HEK293 (cell line): Measurements from ENCODE around the gene ESCO1.

Source experiments
- ATF2 ChIP-seq: fragments of 450-650 bp; formaldehyde crosslinking; IDR thresholded peaks from 2 replicates; pipeline ENCODE4 v1.5.1; 2016; ENCODE audit warnings: missing biosample characterization, missing genetic modification characterization, low read depth
- EGR2 ChIP-seq: fragments of 450-650 bp; formaldehyde crosslinking; IDR thresholded peaks from 2 replicates; pipeline ENCODE4 v1.5.1; 2016; ENCODE audit warnings: low read depth, missing biosample characterization, missing genetic modification characterization
- KLF16 ChIP-seq: fragments of 450-650 bp; formaldehyde crosslinking; IDR thresholded peaks from 2 replicates; pipeline ENCODE4 v1.5.1; 2017; ENCODE audit warnings: missing biosample characterization, missing genetic modification characterization
- PRDM4 ChIP-seq: fragments of 450-650 bp; formaldehyde crosslinking; IDR thresholded peaks from 2 replicates; pipeline ENCODE4 v1.5.1; 2017; ENCODE audit warnings: missing biosample characterization, missing genetic modification characterization
- ZBTB7A ChIP-seq: fragments of 450-650 bp; formaldehyde crosslinking; IDR thresholded peaks from 2 replicates; pipeline ENCODE4 v1.5.1; 2016; ENCODE audit warnings: low read depth, missing biosample characterization, missing genetic modification characterization
- ZFP3 ChIP-seq: fragments of 450-650 bp; formaldehyde crosslinking; IDR thresholded peaks from 2 replicates; pipeline ENCODE4 v1.5.1; 2016; ENCODE audit warnings: low read depth, missing biosample characterization, missing genetic modification characterization
- ZFP41 ChIP-seq: fragments of 450-650 bp; formaldehyde crosslinking; IDR thresholded peaks from 2 replicates; pipeline ENCODE4 v1.5.1; 2016; ENCODE audit warnings: missing biosample characterization, missing genetic modification characterization, borderline replicate concordance
- ZIC2 ChIP-seq: fragments of 450-650 bp; formaldehyde crosslinking; IDR thresholded peaks from 2 replicates; pipeline ENCODE4 v1.5.1; 2016; ENCODE audit warnings: missing biosample characterization, missing genetic modification characterization
- ZNF10 ChIP-seq: fragments of 450-650 bp; formaldehyde crosslinking; IDR thresholded peaks from 2 replicates; pipeline ENCODE4 v1.5.1; 2017; ENCODE audit warnings: missing biosample characterization, missing genetic modification characterization
- ZNF114 ChIP-seq: fragments of 450-650 bp; formaldehyde crosslinking; IDR thresholded peaks from 2 replicates; pipeline ENCODE4 v1.5.0; 2017; ENCODE audit warnings: missing biosample characterization, missing genetic modification characterization
- ZNF121 ChIP-seq: fragments of 450-650 bp; formaldehyde crosslinking; IDR thresholded peaks from 2 replicates; pipeline ENCODE4 v1.5.1; 2016; ENCODE audit warnings: missing biosample characterization, missing genetic modification characterization
- ZNF311 ChIP-seq: fragments of 450-650 bp; formaldehyde crosslinking; IDR thresholded peaks from 2 replicates; pipeline ENCODE4 v1.5.1; 2017; ENCODE audit warnings: missing biosample characterization, missing genetic modification characterization, borderline replicate concordance
- ZNF394 ChIP-seq: fragments of 450-650 bp; formaldehyde crosslinking; IDR thresholded peaks from 2 replicates; pipeline ENCODE4 v1.5.1; 2016; ENCODE audit warnings: missing biosample characterization, missing genetic modification characterization, mild to moderate bottlenecking, moderate library complexity, borderline replicate concordance
- ZNF530 ChIP-seq: fragments of 450-650 bp; formaldehyde crosslinking; IDR thresholded peaks from 2 replicates; pipeline ENCODE4 v1.5.1; 2016; ENCODE audit warnings: low read depth, missing biosample characterization, missing genetic modification characterization
- ZNF560 ChIP-seq: fragments of 450-650 bp; formaldehyde crosslinking; IDR thresholded peaks from 2 replicates; pipeline ENCODE4 v1.5.1; 2017; ENCODE audit warnings: missing biosample characterization, missing genetic modification characterization, borderline replicate concordance
- ZNF580 ChIP-seq: fragments of 450-650 bp; formaldehyde crosslinking; IDR thresholded peaks from 2 replicates; pipeline ENCODE4 v1.5.1; 2016; ENCODE audit warnings: missing biosample characterization, missing genetic modification characterization
- ZNF626 ChIP-seq: fragments of 450-650 bp; sonication (Bioruptor Pico); formaldehyde crosslinking; IDR thresholded peaks from 2 replicates; pipeline ENCODE4 v1.5.1; 2018; ENCODE audit warnings: missing biosample characterization, missing genetic modification characterization, inconsistent platforms
- ZNF670 ChIP-seq: fragments of 450-650 bp; formaldehyde crosslinking; IDR thresholded peaks from 2 replicates; pipeline ENCODE4 v1.5.1; 2016; ENCODE audit warnings: missing biosample characterization, missing genetic modification characterization, low read depth
- ZNF677 ChIP-seq: fragments of 450-650 bp; IDR thresholded peaks from 2 replicates; pipeline ENCODE4 v1.5.0; 2018; ENCODE audit warnings: missing biosample characterization, mild to moderate bottlenecking, missing genetic modification characterization, moderate library complexity
- ZNF76 ChIP-seq: fragments of 450-650 bp; formaldehyde crosslinking; IDR thresholded peaks from 2 replicates; pipeline ENCODE4; 2016; ENCODE audit warnings: low read depth, missing biosample characterization, missing genetic modification characterization, borderline replicate concordance
- ZNF768 ChIP-seq: fragments of 450-650 bp; formaldehyde crosslinking; IDR thresholded peaks from 2 replicates; pipeline ENCODE4 v1.5.1; 2018; ENCODE audit warnings: missing biosample characterization, mild to moderate bottlenecking, missing genetic modification characterization
- ZNF777 ChIP-seq: fragments of 450-650 bp; formaldehyde crosslinking; IDR thresholded peaks from 2 replicates; pipeline ENCODE4 v1.5.1; 2017; ENCODE audit warnings: missing biosample characterization, missing genetic modification characterization, borderline replicate concordance
- ZNF792 ChIP-seq: fragments of 450-650 bp; formaldehyde crosslinking; IDR thresholded peaks from 2 replicates; pipeline ENCODE4 v1.5.1; 2016; ENCODE audit warnings: missing biosample characterization, missing genetic modification characterization
- ZSCAN23 ChIP-seq: fragments of 450-650 bp; formaldehyde crosslinking; IDR thresholded peaks from 2 replicates; pipeline ENCODE4 v1.5.1; 2016; ENCODE audit warnings: missing biosample characterization, missing genetic modification characterization
- TF ChIP-seq, protein P1 (sequence below): fragments of 450-650 bp; formaldehyde crosslinking; IDR thresholded peaks from 2 replicates; pipeline ENCODE4 v1.5.1; 2017; ENCODE audit warnings: missing biosample characterization, missing genetic modification characterization
- TF ChIP-seq, protein P2 (sequence below): fragments of 450-650 bp; formaldehyde crosslinking; IDR thresholded peaks from 2 replicates; pipeline ENCODE4 v1.5.1; 2016; ENCODE audit warnings: missing biosample characterization, missing genetic modification characterization
- TF ChIP-seq, protein P3 (sequence below): fragments of 450-650 bp; formaldehyde crosslinking; IDR thresholded peaks from 2 replicates; pipeline ENCODE4 v1.5.1; 2016; ENCODE audit warnings: missing biosample characterization, missing genetic modification characterization
- TF ChIP-seq, protein P4 (sequence below): fragments of 450-650 bp; formaldehyde crosslinking; IDR thresholded peaks from 2 replicates; pipeline ENCODE4 v1.5.1; 2016; ENCODE audit warnings: missing biosample characterization, missing genetic modification characterization

ESCO1 gene

DNA sequence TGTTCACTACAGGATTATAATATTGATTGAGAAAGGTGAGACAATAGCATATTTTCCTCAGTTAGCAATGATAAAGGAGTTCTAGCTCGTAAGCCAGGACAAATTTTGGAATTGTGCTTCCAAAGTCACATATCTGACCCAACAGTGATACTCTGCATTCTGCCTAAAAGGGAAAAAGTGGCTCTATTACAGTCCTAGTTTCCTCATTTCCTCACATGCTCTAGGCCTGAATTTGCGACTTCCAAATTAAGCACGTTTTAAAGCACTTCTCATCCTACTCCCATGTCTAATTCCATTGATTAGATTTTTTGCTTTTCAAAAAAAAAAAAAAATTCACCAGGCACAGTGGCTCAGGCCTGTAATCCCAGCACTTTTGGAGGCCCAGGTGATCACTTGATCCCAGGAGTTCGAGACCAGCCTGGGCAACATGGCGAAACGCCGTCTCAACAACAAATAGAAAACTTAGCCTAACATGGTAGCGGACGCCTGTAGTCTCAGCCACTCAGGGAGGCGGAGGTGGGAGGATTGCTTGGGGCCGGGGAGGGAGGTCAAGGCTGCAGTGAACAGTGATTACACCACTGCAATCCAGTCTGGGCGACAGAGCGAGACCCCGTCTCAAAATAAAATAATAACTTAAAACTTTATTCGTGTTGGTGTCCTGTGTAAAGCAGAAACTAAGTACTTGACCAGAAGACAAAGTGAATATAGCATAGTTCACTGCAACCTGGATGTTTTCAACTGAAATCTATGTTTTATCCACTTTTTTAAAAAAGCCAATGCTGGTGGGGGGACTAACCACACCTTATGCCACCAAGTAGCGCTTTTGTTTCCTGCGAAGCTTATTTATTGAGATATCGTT, 1.5 kb downstream of the ESCO1 start (continued):
- TF ChIP-seq ZNF768 (tag by site-specific recombination) (no peak), ZBTB7A (no peak), ZSCAN23 (tag by site-specific recombination) (no peak), ZFP41 (tag by site-specific recombination) (no peak), PRDM4 (tag by site-specific recombination) (no peak), ZNF114 (tag by site-specific recombination) (no peak), ATF2 (tag by site-specific recombination) (no peak), ZNF530 (tag by site-specific recombination) (no peak), ZFP3 (no peak), ZNF121 (tag by site-specific recombination) (0 out of 2 replicates have a peak, but pooled peaks have one; percentile 53), ZNF670 (tag by site-specific recombination) (no peak), KLF16 (tag by site-specific recombination) (no peak), ZNF792 (tag by site-specific recombination) (no peak), ZNF777 (tag by site-specific recombination) (no peak), ZNF10 (no peak), ZNF560 (tag by site-specific recombination) (no peak), EGR2 (no peak), ZNF580 (0 out of 2 replicates have a peak, but pooled peaks have one; percentile 19), ZIC2 (tag by site-specific recombination) (no peak), ZNF394 (tag by site-specific recombination) (no peak), ZNF677 (tag by site-specific recombination) (no peak), ZNF626 (tag by site-specific recombination) (no peak), ZNF311 (no peak), ZNF76 (no peak)
- TF ChIP-seq, protein P1, sequence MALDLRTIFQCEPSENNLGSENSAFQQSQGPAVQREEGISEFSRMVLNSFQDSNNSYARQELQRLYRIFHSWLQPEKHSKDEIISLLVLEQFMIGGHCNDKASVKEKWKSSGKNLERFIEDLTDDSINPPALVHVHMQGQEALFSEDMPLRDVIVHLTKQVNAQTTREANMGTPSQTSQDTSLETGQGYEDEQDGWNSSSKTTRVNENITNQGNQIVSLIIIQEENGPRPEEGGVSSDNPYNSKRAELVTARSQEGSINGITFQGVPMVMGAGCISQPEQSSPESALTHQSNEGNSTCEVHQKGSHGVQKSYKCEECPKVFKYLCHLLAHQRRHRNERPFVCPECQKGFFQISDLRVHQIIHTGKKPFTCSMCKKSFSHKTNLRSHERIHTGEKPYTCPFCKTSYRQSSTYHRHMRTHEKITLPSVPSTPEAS (tag by site-specific recombination): no peak
- TF ChIP-seq, protein P2, sequence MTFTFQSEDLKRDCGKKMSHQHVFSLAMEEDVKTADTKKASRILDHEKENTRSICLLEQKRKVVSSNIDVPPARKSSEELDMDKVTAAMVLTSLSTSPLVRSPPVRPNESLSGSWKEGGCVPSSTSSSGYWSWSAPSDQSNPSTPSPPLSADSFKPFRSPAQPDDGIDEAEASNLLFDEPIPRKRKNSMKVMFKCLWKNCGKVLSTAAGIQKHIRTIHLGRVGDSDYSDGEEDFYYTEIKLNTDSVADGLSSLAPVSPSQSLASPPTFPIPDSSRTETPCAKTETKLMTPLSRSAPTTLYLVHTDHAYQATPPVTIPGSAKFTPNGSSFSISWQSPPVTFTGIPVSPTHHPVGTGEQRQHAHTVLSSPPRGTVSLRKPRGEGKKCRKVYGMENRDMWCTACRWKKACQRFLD (tag by site-specific recombination): no peak
- TF ChIP-seq, protein P3, sequence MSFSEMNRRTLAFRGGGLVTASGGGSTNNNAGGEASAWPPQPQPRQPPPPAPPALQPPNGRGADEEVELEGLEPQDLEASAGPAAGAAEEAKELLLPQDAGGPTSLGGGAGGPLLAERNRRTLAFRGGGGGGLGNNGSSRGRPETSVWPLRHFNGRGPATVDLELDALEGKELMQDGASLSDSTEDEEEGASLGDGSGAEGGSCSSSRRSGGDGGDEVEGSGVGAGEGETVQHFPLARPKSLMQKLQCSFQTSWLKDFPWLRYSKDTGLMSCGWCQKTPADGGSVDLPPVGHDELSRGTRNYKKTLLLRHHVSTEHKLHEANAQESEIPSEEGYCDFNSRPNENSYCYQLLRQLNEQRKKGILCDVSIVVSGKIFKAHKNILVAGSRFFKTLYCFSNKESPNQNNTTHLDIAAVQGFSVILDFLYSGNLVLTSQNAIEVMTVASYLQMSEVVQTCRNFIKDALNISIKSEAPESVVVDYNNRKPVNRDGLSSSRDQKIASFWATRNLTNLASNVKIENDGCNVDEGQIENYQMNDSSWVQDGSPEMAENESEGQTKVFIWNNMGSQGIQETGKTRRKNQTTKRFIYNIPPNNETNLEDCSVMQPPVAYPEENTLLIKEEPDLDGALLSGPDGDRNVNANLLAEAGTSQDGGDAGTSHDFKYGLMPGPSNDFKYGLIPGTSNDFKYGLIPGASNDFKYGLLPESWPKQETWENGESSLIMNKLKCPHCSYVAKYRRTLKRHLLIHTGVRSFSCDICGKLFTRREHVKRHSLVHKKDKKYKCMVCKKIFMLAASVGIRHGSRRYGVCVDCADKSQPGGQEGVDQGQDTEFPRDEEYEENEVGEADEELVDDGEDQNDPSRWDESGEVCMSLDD (tag by site-specific recombination): no peak
- TF ChIP-seq, protein P4, sequence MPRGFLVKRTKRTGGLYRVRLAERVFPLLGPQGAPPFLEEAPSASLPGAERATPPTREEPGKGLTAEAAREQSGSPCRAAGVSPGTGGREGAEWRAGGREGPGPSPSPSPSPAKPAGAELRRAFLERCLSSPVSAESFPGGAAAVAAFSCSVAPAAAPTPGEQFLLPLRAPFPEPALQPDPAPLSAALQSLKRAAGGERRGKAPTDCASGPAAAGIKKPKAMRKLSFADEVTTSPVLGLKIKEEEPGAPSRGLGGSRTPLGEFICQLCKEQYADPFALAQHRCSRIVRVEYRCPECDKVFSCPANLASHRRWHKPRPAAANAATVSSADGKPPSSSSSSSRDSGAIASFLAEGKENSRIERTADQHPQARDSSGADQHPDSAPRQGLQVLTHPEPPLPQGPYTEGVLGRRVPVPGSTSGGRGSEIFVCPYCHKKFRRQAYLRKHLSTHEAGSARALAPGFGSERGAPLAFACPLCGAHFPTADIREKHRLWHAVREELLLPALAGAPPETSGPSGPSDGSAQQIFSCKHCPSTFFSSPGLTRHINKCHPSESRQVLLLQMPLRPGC (tag by site-specific recombination): no peak
